HepG2 (cell line): ENCODE measurements around the gene TAF5. TPM values are rescaled to one million over a fixed set of nuclear protein-coding genes. Genes with fewer than 3 reads are reported as not detected.

Source experiments
- ASH2L ChIP-seq: fragments of 300-600, 200-600 bp; sonication (generic); IDR thresholded peaks from 2 replicates; pipeline ENCODE4 v1.7.0; 2017; ENCODE audit warnings: low read depth, mild to moderate bottlenecking, moderate library complexity, mixed read lengths, low read length; ENCODE audit not compliant: insufficient read length
- CENPBD1 ChIP-seq: sonication (generic); formaldehyde crosslinking; IDR thresholded peaks from 2 replicates; pipeline ENCODE4 v1.8.0; 2022; ENCODE audit warnings: missing genetic modification reagents, low read depth, mild to moderate bottlenecking, borderline replicate concordance
- GFI1 ChIP-seq: sonication (generic); formaldehyde crosslinking; IDR thresholded peaks from 2 replicates; pipeline ENCODE4 v1.5.0; 2020; ENCODE audit warnings: missing genetic modification reagents, mild to moderate bottlenecking, borderline replicate concordance
- GTF2F1 ChIP-seq: fragments of 150-350 bp; IDR thresholded peaks from 2 replicates; pipeline ENCODE4 v1.6.1; 2014; ENCODE audit warnings: low read length
- KDM4B ChIP-seq: sonication (generic); formaldehyde crosslinking; IDR thresholded peaks from 2 replicates; pipeline ENCODE4 v1.4.0; 2020; ENCODE audit warnings: missing genetic modification reagents
- MYC ChIP-seq: sonication (generic); formaldehyde crosslinking; IDR thresholded peaks from 2 replicates; pipeline ENCODE4 v1.9.0; 2021; ENCODE audit warnings: missing genetic modification reagents, borderline replicate concordance
- NCOR1 ChIP-seq: fragments of 200-600 bp; sonication (generic); IDR thresholded peaks from 2 replicates; pipeline ENCODE4 v1.7.0; 2017; ENCODE audit warnings: antibody characterized with exemption, low read length, borderline replicate concordance
- PAWR ChIP-seq: sonication (generic); formaldehyde crosslinking; IDR thresholded peaks from 2 replicates; pipeline ENCODE4 v1.4.0; 2020; ENCODE audit warnings: missing genetic modification reagents, mild to moderate bottlenecking, borderline replicate concordance
- POGZ ChIP-seq: sonication (generic); formaldehyde crosslinking; IDR thresholded peaks from 2 replicates; pipeline ENCODE4 v1.4.0; 2020; ENCODE audit warnings: mild to moderate bottlenecking, missing genetic modification reagents
- RFX3 ChIP-seq: IDR thresholded peaks from 2 replicates; pipeline ENCODE4 v1.6.1; 2016; ENCODE audit warnings: missing biosample characterization, missing genetic modification reagents
- SIN3B ChIP-seq: fragments of 150-350 bp; IDR thresholded peaks from 2 replicates; pipeline ENCODE4 v1.6.1; 2014; ENCODE audit warnings: low read length
- SNAPC2 ChIP-seq: sonication (generic); formaldehyde crosslinking; IDR thresholded peaks from 2 replicates; pipeline ENCODE4 v1.8.1; 2022; ENCODE audit warnings: mild to moderate bottlenecking, missing genetic modification reagents
- SNAPC5 ChIP-seq: sonication (generic); formaldehyde crosslinking; IDR thresholded peaks from 2 replicates; pipeline ENCODE4 v1.8.1; 2023; ENCODE audit warnings: mild to moderate bottlenecking, missing genetic modification reagents, borderline replicate concordance
- STAT6 ChIP-seq: sonication (generic); formaldehyde crosslinking; IDR thresholded peaks from 2 replicates; pipeline ENCODE4 v1.4.0; 2020; ENCODE audit warnings: missing genetic modification reagents, mild to moderate bottlenecking, borderline replicate concordance
- TBX2 ChIP-seq: sonication (generic); formaldehyde crosslinking; IDR thresholded peaks from 2 replicates; pipeline ENCODE4 v1.5.0; 2020; ENCODE audit warnings: missing genetic modification reagents, mild to moderate bottlenecking, borderline replicate concordance
- TCF7 ChIP-seq: sonication (generic); IDR thresholded peaks from 2 replicates; pipeline ENCODE4 v1.6.1; 2016; ENCODE audit warnings: antibody characterized with exemption, low read depth
- THYN1 ChIP-seq: sonication (generic); formaldehyde crosslinking; IDR thresholded peaks from 2 replicates; pipeline ENCODE4 v1.8.1; 2023; ENCODE audit warnings: low read depth, mild to moderate bottlenecking, moderate library complexity, missing genetic modification reagents, borderline replicate concordance
- ZNF136 ChIP-seq: sonication (generic); formaldehyde crosslinking; IDR thresholded peaks from 2 replicates; pipeline ENCODE4 v1.8.1; 2022; ENCODE audit warnings: low read depth, mild to moderate bottlenecking, moderate library complexity, missing genetic modification reagents
- ZNF225 ChIP-seq: sonication (generic); formaldehyde crosslinking; IDR thresholded peaks from 2 replicates; pipeline ENCODE4 v1.4.0; 2020; ENCODE audit warnings: mild to moderate bottlenecking, missing genetic modification reagents
- ZNF34 ChIP-seq: sonication (generic); formaldehyde crosslinking; IDR thresholded peaks from 2 replicates; pipeline ENCODE4 v1.4.0; 2020; ENCODE audit warnings: mild to moderate bottlenecking, missing genetic modification reagents, borderline replicate concordance
- ZNF350 ChIP-seq: sonication (generic); formaldehyde crosslinking; IDR thresholded peaks from 2 replicates; pipeline ENCODE4 v1.4.0; 2020; ENCODE audit warnings: mild to moderate bottlenecking, low read depth, missing genetic modification reagents, borderline replicate concordance
- ZNF552 ChIP-seq: sonication (generic); formaldehyde crosslinking; IDR thresholded peaks from 2 replicates; pipeline ENCODE4 v1.9.0; 2022; ENCODE audit warnings: missing genetic modification reagents, mild to moderate bottlenecking, borderline replicate concordance
- ZNF569 ChIP-seq: sonication (generic); formaldehyde crosslinking; IDR thresholded peaks from 2 replicates; pipeline ENCODE4 v1.5.0; 2020; ENCODE audit warnings: mild to moderate bottlenecking, missing genetic modification reagents, moderate library complexity, borderline replicate concordance
- ZNF614 ChIP-seq: IDR thresholded peaks from 2 replicates; pipeline ENCODE4 v1.6.1; 2018; ENCODE audit warnings: missing biosample characterization, missing genetic modification reagents, inconsistent platforms, borderline replicate concordance
- ZNF672 ChIP-seq: sonication (generic); formaldehyde crosslinking; IDR thresholded peaks from 2 replicates; pipeline ENCODE4 v1.8.1; 2022; ENCODE audit warnings: missing genetic modification reagents
- ZNF674 ChIP-seq: sonication (generic); formaldehyde crosslinking; IDR thresholded peaks from 2 replicates; pipeline ENCODE4 v1.5.0; 2020; ENCODE audit warnings: low read depth, mild to moderate bottlenecking, missing genetic modification reagents
- ZNF709 ChIP-seq: sonication (generic); formaldehyde crosslinking; IDR thresholded peaks from 2 replicates; pipeline ENCODE4 v1.5.0; 2020; ENCODE audit warnings: mild to moderate bottlenecking, missing genetic modification reagents
- ZNF772 ChIP-seq: sonication (generic); formaldehyde crosslinking; IDR thresholded peaks from 2 replicates; pipeline ENCODE4 v1.5.0; 2020; ENCODE audit warnings: mild to moderate bottlenecking, missing genetic modification reagents
- polyA plus RNA-seq, 8 experiments: library from polyadenylated mRNA; depleted of rRNA in 3 of 8; stranded (reverse) in 7 of 8; unstranded in 1 of 8; fragments of >200 nt; fragmentation: Illumina TruSeq in 4 of 8; extraction: Trizol in 4 of 8; gene quantifications; 2 replicates each; pipeline versions ENCODE4 v1.2.1 to v1.2.3, GENCODE V29; 2011 to 2016; ENCODE audit warnings: low read depth in 4 of 8, missing spikeins in 1 of 8, mixed read lengths in 1 of 8; ENCODE audit not compliant: insufficient read depth in 1 of 8
- total RNA-seq, 5 experiments: library from RNA; depleted of rRNA; stranded (reverse); fragments of >200 nt; fragmentation: Illumina TruSeq; extraction: Trizol; gene quantifications; 2 replicates each; pipeline ENCODE4 v1.2.3, GENCODE V29; 2016; ENCODE audit warnings: low read depth in 1 of 5

The TAF5 gene
- total and polyA plus RNA-seq, 2 of the 13 experiments (the other 11 are each of a cell fraction or from before 2014, with no cell fraction given) = 3.8 to 8.7 TPM

GRCh38 chr10:103396067-103396788, 28.5 kb downstream of the TAF5 start, which contains the start of the genes ATP5MK and PDCD11 (continued):
- TF ChIP-seq ZNF709 (CRISPR knock-in tag) (peak; percentile 90; the same call in 1 of the 2 replicates), ZNF552 (0 out of 2 replicates have a peak, but pooled peaks have one; percentile 28), TCF7 (no peak), GFI1 (CRISPR knock-in tag) (no peak; the same call in none of the 2 replicates), SIN3B (peak; percentile 25; the same call in 1 of the 2 replicates), POGZ (peak; percentile 86), THYN1 (no peak; the same call in 1 of the 2 replicates), KDM4B (CRISPR knock-in tag) (no peak), ZNF136 (CRISPR knock-in tag) (peak; percentile 22; the same call in 1 of the 2 replicates), ZNF772 (CRISPR knock-in tag) (peak; percentile 80), NCOR1 (peak; percentile 21; the same call in 1 of the 2 replicates), TBX2 (peak; percentile 80; the same call in 1 of the 2 replicates), ZNF34 (CRISPR knock-in tag) (no peak), GTF2F1 (no peak), MYC (peak; percentile 99), ASH2L (peak; percentile 77), ZNF225 (CRISPR knock-in tag) (no peak; the same call in 1 of the 2 replicates), ZNF569 (CRISPR knock-in tag) (no peak), SNAPC2 (CRISPR knock-in tag) (peak; percentile 78; the same call in 1 of the 2 replicates), SNAPC5 (CRISPR knock-in tag) (0 out of 2 replicates have a peak, but pooled peaks have one; percentile 37), CENPBD1 (CRISPR knock-in tag) (no peak), ZNF350 (CRISPR knock-in tag) (peak; percentile 73; the same call in 1 of the 2 replicates), ZNF614 (peak; percentile 82; the same call in 1 of the 2 replicates), ZNF672 (no peak), ZNF674 (CRISPR knock-in tag) (no peak), RFX3 (no peak; the same call in none of the 2 replicates), STAT6 (CRISPR knock-in tag) (no peak), PAWR (CRISPR knock-in tag) (no peak)
